22Rv1 (cell line): ENCODE data around the gene MARK1.

Source experiments
- H3K27ac ChIP-seq: fragments of 450-650 bp; 2 replicates; pipeline ENCODE4 v1.5.1; 2017
- ZFX ChIP-seq: fragments of 450-650 bp; IDR thresholded peaks from 2 replicates; pipeline ENCODE4 v1.6.1; 2017; ENCODE audit warnings: antibody characterized with exemption, borderline replicate concordance
- TF ChIP-seq, protein P1 (sequence below): fragments of 450-650 bp; IDR thresholded peaks from 2 replicates; pipeline ENCODE4 v1.5.1; 2017; ENCODE audit warnings: mild to moderate bottlenecking

The MARK1 gene

DNA sequence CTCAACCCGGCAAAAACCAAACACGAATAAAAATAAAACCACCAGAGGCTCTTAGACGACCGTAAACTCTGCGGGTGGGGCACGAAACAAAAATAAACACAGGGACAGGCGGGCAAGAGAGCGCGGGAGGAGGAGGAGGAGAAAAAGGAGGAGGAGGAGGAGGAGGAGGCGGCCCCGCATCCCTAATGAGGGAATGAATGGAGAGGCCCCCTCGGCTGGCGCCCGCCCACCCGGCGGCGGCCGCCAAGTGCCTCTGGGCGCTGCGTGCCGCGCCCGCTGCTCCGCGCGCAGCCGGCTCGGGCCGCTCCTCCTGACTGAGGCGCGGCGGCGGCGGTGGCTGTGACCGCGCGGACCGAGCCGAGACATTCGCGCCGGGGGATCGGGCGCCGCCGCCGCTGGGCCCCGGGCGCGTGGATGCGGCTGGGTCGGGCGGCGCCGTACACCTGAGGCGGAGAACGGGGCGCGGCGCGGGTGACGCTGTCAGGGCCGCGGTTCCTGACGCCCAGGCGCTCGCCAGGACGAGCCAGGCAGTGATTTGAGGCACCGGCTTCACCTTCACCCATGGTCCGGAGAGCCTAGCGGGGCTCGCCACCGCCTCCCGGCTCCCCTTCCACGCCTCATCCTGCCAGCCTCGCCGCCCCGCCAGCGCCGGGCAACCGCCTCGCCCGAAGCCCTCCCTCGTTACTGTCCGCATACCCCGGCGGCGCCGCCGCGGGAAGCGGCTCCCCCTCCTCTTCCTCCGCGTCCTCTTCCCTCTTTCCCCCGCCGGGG lies at the start of gene MARK1:
MARK1 (plus strand) TSS at position 229 of the 771 bp plus-strand sequence. CDS start 687 bp downstream, outside the sequence.
- no peak for TF ChIP-seq ZFX
- TF ChIP-seq, protein P1, sequence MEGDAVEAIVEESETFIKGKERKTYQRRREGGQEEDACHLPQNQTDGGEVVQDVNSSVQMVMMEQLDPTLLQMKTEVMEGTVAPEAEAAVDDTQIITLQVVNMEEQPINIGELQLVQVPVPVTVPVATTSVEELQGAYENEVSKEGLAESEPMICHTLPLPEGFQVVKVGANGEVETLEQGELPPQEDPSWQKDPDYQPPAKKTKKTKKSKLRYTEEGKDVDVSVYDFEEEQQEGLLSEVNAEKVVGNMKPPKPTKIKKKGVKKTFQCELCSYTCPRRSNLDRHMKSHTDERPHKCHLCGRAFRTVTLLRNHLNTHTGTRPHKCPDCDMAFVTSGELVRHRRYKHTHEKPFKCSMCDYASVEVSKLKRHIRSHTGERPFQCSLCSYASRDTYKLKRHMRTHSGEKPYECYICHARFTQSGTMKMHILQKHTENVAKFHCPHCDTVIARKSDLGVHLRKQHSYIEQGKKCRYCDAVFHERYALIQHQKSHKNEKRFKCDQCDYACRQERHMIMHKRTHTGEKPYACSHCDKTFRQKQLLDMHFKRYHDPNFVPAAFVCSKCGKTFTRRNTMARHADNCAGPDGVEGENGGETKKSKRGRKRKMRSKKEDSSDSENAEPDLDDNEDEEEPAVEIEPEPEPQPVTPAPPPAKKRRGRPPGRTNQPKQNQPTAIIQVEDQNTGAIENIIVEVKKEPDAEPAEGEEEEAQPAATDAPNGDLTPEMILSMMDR, result no peak
- H3K27ac ChIP-seq, result peak within 1 kb of the TSS; percentile 48

DNA sequence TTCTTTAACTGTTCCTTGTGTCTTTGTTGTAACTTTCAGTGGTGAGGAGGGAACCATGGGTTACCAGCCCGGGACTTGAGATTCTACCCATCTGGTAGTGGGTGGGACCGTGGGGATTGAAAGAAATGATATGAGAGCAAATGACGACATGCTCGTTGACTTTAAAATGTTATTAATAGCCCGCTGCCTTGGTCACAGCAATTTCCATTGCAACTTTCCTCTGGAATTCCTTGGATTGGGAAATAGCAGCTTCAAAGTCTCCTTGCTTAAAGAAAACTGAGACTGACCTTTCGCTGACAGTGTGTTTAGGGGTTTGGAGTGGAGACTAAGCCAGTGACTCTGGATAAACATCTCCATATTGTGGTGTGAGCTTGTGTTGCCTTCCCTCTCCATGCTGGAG lies 44.2 kb upstream of the MARK1 start:
- TF ChIP-seq, protein P1, result no peak
- TF ChIP-seq ZFX, result no peak
- H3K27ac ChIP-seq, result no peak overlapping the region

DNA sequence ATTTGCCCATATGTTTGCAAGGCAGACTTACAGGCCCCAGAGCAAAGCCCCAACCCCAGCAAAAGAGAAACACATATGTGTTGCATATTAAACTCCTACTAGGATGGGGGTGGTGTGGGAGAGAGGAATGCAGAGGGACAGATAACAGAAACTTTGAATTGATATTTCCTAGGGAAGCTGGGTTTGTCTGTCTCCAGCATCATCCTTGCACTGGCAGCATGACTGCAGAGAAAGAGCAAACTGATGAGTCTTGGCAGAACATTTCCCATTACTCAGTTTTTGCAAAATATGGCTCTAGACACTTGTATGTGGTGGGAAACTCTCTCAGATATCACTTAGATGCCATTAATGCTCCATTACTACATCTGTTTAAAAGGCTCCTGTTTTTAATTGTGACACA lies 43.8 kb upstream of the MARK1 start:
- no peak for TF ChIP-seq ZFX
- TF ChIP-seq, protein P1, result no peak
- no peak overlapping the region for H3K27ac ChIP-seq

DNA sequence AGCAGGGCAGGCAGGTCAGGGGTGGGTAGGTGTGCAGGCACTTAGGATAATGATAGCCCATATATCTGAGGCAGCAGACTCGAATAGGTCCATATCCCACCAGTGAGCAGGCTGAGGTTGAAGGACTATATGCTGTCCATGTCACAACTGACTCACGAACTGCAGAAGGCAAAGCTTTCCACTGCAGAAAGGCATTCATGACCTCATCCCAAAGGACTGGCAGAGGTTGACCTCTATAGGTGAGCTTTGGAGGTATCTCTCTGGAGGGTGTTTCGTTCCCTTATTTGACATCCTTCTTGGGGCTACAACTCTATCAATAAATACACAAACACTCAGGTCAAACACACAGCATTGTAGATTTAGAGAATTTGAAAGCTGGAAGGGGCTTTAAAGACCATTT lies 42.8 kb upstream of the MARK1 start:
- H3K27ac ChIP-seq, result no peak overlapping the region
- TF ChIP-seq, protein P1, result no peak
- no peak for TF ChIP-seq ZFX

DNA sequence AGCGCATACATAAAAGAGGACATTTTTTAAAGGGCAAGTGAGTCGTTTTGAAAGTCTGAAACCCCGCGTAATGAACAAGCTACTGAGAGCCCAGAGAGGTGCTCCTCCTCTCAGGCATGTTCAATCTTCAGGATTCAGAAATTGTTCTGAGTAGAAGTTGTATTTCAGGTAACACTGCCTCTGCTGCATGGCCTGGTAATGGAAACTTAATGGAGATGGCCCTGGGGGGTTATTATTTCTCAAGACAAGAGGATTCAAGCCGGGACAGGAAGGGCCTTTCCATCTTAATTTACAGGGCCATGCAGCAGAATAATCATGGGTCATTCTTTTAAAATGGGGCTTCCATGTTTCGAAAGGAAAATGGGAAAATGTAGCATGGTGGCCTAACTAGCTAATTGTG lies 42.1 kb upstream of the MARK1 start:
- no peak overlapping the region for H3K27ac ChIP-seq
- TF ChIP-seq ZFX, result no peak
- TF ChIP-seq, protein P1, result no peak

DNA sequence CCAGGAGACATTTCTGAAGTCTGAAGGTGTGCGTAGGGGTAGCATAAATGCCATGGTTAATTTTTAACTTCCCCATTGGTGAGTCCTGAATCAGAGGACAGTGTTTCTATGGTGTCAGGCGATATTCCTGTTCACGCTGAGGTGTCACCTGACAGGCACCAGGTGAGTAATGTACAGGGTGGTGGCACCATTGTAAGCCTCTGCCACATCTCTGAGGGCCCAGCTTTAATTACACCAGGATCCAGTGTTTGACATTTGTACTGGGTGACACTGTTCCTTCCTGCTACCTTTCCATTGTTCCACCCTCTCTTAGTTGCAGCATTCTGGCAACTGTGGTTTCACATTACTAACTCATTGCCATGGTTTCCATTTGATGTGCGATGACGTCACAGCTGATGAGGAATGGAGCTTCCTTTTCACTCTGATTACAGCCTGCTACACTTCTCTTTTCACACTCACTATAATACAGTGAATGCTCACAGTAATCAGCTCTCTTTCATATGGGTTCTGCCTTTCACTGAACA lies 40.6 kb upstream of the MARK1 start:
- TF ChIP-seq, protein P1, result no peak
- TF ChIP-seq ZFX, result no peak
- H3K27ac ChIP-seq, result peak overlapping the region; percentile 53

DNA sequence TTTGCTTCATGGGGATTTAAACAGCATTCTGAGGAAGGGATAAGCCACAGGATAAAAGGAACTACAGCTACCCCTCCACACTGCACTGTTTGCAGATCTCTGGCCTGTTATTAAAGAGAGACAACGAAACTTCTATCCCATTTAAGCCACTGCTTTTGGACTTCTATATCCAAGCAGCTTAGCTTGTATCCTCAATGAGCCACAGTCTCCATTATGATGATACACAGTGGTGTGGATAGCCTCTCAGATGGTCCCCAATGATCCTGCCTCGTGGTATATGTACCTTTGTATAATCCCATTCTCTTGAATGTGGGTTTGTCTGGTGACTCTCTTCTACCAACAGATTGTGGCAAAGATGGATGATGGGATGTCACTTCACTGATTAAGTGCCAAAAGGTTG lies 36.0 kb upstream of the MARK1 start:
- H3K27ac ChIP-seq, result no peak overlapping the region
- TF ChIP-seq, protein P1, result no peak
- no peak for TF ChIP-seq ZFX
